Kasumi-1 (cell line): ENCODE data around the gene ITFG1.
"Not testable (repeated sequence)": the region's sequence is repeated elsewhere in the genome, so short reads cannot be mapped to it uniquely, and the experiment has no call there.

Source experiments
- DNase-seq, 2 experiments: peaks; one replicate each; lab custom pipeline; 2025; lab: John Stamatoyannopoulos, UW

ITFG1 gene

GRCh38 chr16:47152501-47152900 lies 308.4 kb downstream of the ITFG1 start:
- not testable (repeated sequence) for DNase-seq

GRCh38 chr16:47150067-47150466 lies 310.8 kb downstream of the ITFG1 start:
- DNase-seq, result no peak

- peak; percentile 74 to 84 for DNase-seq
Observed at GRCh38 chr16:47144559-47144877, 316.3 kb downstream of the ITFG1 start.

GRCh38 chr16:47143677-47144558 lies 316.9 kb downstream of the ITFG1 start, which contains the start of gene NETO2:
Gene NETO2, minus strand, starts transcription at chr16:47143945. Its CDS starts 333 bp downstream, at chr16:47143612.
- DNase-seq, result peak; percentile 72 to 77

- DNase-seq, result peak; percentile 88 to 92
Observed at GRCh38 chr16:47142821-47143676, 317.8 kb downstream of the ITFG1 start.

- peak; percentile 89 to 96 for DNase-seq
Observed at GRCh38 chr16:47142486-47142820, 318.4 kb downstream of the ITFG1 start.

- DNase-seq, result peak; percentile 100
Observed at GRCh38 chr16:47141773-47142485, 318.9 kb downstream of the ITFG1 start.

- no peak for DNase-seq
Observed at GRCh38 chr16:47140686-47141085, 320.2 kb downstream of the ITFG1 start.

GRCh38 chr16:47139561-47140185 lies 321.2 kb downstream of the ITFG1 start:
- DNase-seq, result no peak

GRCh38 chr16:47137925-47138324 lies 322.9 kb downstream of the ITFG1 start:
- not testable (repeated sequence) for DNase-seq

- DNase-seq, result peak; percentile 56 to 68
Observed at GRCh38 chr16:47136099-47136842, 324.6 kb downstream of the ITFG1 start.

- DNase-seq, result no peak
Observed at GRCh38 chr16:47134550-47134949, 326.3 kb downstream of the ITFG1 start.

- peak; percentile 64 to 70 for DNase-seq
Observed at GRCh38 chr16:47132308-47132707, 328.6 kb downstream of the ITFG1 start.

GRCh38 chr16:47129755-47130435 lies 331.0 kb downstream of the ITFG1 start:
- peak; percentile 79 to 91 for DNase-seq

GRCh38 chr16:47127541-47127940 lies 333.3 kb downstream of the ITFG1 start:
- DNase-seq, result no peak

- DNase-seq, result no peak
Observed at GRCh38 chr16:47125757-47126156, 335.1 kb downstream of the ITFG1 start.

GRCh38 chr16:47113130-47113529 lies 347.7 kb downstream of the ITFG1 start:
- DNase-seq, result no peak

- peak; percentile 80 to 89 for DNase-seq
Observed at GRCh38 chr16:47110939-47111338, 349.9 kb downstream of the ITFG1 start.

- DNase-seq, result no peak
Observed at GRCh38 chr16:47109361-47109760, 351.5 kb downstream of the ITFG1 start.
